HCT116 (cell line): ENCODE data around the gene SYT11. TPM values are rescaled to one million over a fixed set of nuclear protein-coding genes. Genes with fewer than 3 reads are reported as not detected.

Experiments used
- ATAC-seq: fragments of 200-7000 bp; cut with Tn5 transposase; 2 replicates; pipeline ENCODE4 v1.9.1; 2020; ENCODE audit warnings: mild to moderate bottlenecking, moderate library complexity
- BruUV-seq: library from RNA; stranded (reverse); fragments of 400-500 nt; replicated peaks from 2 replicates; lab custom pipeline; 2021; lab: Mats Ljungman, UMichigan
- CTCF ChIA-PET: fragments of 300-600 bp; sonication (Branson Sonifier 250); formaldehyde crosslinking; loops from one replicate; lab custom pipeline; 2021; ENCODE audit warnings: antibody characterized with exemption; lab: Charles Lee
- POLR2A ChIA-PET: fragments of 300-600, 350-600 bp; sonication (Branson Sonifier 250); formaldehyde crosslinking; loops from one replicate; lab custom pipeline; 2021; ENCODE audit warnings: antibody characterized with exemption; lab: Charles Lee
- RAD21 ChIA-PET, 2 experiments: fragments of 300-600 bp; sonication (Branson Sonifier 250); formaldehyde crosslinking; loops; one replicate each; lab custom pipeline; 2023; ENCODE audit warnings: low total read pairs in 2 of 2; ENCODE audit not compliant: uncharacterized antibody in 2 of 2, unreplicated experiment in 2 of 2, low non-redundant PET in 1 of 2; lab: Charles Lee
- DNase-seq: peaks from one replicate; pipeline ENCODE4 v3.0.0-alpha.2; 2010; ENCODE audit warnings: low read depth, low spot score
- H2AFZ ChIP-seq: fragments of 200-600 bp; shearing (Covaris generic), sonication (generic); 2 replicates; pipeline ENCODE4 v1.6.1; 2017; ENCODE audit warnings: low read depth, mixed run types, mixed read lengths, antibody characterized with exemption, low read length; ENCODE audit not compliant: poor library complexity, severe bottlenecking
- H3K27ac ChIP-seq: 2 replicates; pipeline ENCODE4 v1.5.1; 2012; ENCODE audit warnings: low read depth, low read length
- H3K27me3 ChIP-seq: fragments of 200-600 bp; sonication (generic); 2 replicates; pipeline ENCODE4 v1.6.1; 2016; ENCODE audit warnings: mixed run types, low read length, mixed read lengths; ENCODE audit not compliant: insufficient read depth
- H3K36me3 ChIP-seq, 2 experiments: fragments of 200-500 bp in 1 of 2; fragments of 200-600 bp in 1 of 2; sonication (Bioruptor generic) in 1 of 2; sonication (generic) in 1 of 2; 2 replicates each; pipeline versions ENCODE4 v1.5.1 to v1.6.1; 2014 to 2016; ENCODE audit warnings: low read length in 2 of 2, inconsistent platforms in 1 of 2, mixed read lengths in 1 of 2, mixed run types in 1 of 2; ENCODE audit not compliant: insufficient read depth in 2 of 2, control insufficient read depth in 1 of 2
- H3K4me1 ChIP-seq, 2 experiments: fragments of 200-600 bp in 1 of 2; sonication (generic) in 1 of 2; 2 replicates each; pipeline versions ENCODE4 v1.5.1 to v1.6.1; 2012 to 2017; ENCODE audit warnings: low read length in 2 of 2, inconsistent platforms in 1 of 2, mild to moderate bottlenecking in 1 of 2, mixed read lengths in 1 of 2, mixed run types in 1 of 2, moderate library complexity in 1 of 2; ENCODE audit not compliant: insufficient read depth in 2 of 2, control insufficient read depth in 1 of 2
- H3K4me2 ChIP-seq: fragments of 200-600 bp; sonication (generic); 2 replicates; pipeline ENCODE4 v1.6.1; 2017; ENCODE audit warnings: mixed run types, low read length, mixed read lengths
- H3K4me3 ChIP-seq, 2 experiments: fragments of 200-600 bp in 1 of 2; sonication (generic) in 1 of 2; replicated peaks in 1 of 2; 2 replicates each; pipeline ENCODE4 v1.5.1; 2011 to 2016; ENCODE audit warnings: low read length in 2 of 2, control low read depth in 1 of 2, low read depth in 1 of 2, mild to moderate bottlenecking in 1 of 2, mixed read lengths in 1 of 2, mixed run types in 1 of 2
- H3K79me2 ChIP-seq: fragments of 200-600 bp; sonication (generic); 2 replicates; pipeline ENCODE4 v1.6.1; 2017; ENCODE audit warnings: mild to moderate bottlenecking, mixed run types, low read length, moderate library complexity, mixed read lengths; ENCODE audit not compliant: insufficient read depth
- H3K9ac ChIP-seq: fragments of 200-600 bp; sonication (generic); 2 replicates; pipeline ENCODE4 v1.6.1; 2016; ENCODE audit warnings: low read length, mixed read lengths
- H3K9me2 ChIP-seq: fragments of 200-600 bp; sonication (generic), shearing (Covaris generic); 2 replicates; pipeline ENCODE4 v1.6.1; 2017; ENCODE audit warnings: mixed run types, mild to moderate bottlenecking, moderate library complexity; ENCODE audit not compliant: insufficient read depth
- H3K9me3 ChIP-seq, 2 experiments: fragments of 200-500 bp in 1 of 2; fragments of 200-600 bp in 1 of 2; sonication (Bioruptor generic) in 1 of 2; sonication (generic) in 1 of 2; 2 replicates each; pipeline ENCODE4 v1.6.1; 2014 to 2017; ENCODE audit warnings: low read length in 2 of 2, mixed read lengths in 2 of 2, inconsistent platforms in 1 of 2, low read depth in 1 of 2, mild to moderate bottlenecking in 1 of 2, mixed run types in 1 of 2, moderate library complexity in 1 of 2; ENCODE audit not compliant: control insufficient read depth in 1 of 2, insufficient read depth in 1 of 2
- H4K20me1 ChIP-seq: fragments of 200-600 bp; sonication (generic), shearing (Covaris generic); 2 replicates; pipeline ENCODE4 v1.6.1; 2017; ENCODE audit warnings: mixed run types, mild to moderate bottlenecking, moderate library complexity; ENCODE audit not compliant: insufficient read depth
- CEBPB ChIP-seq: IDR thresholded peaks from 2 replicates; pipeline ENCODE4 v1.6.1; 2012; ENCODE audit warnings: low read depth
- CTCF ChIP-seq, 3 experiments: fragments of 200-600 bp in 1 of 3; sonication (generic) in 1 of 3; IDR thresholded peaks in 2 of 3; conservative IDR thresholded peaks in 1 of 3; 2 replicates each; pipeline ENCODE4 v1.5.1; 2012 to 2017; ENCODE audit warnings: low read depth in 2 of 3, low read length in 2 of 3, antibody characterized with exemption in 1 of 3, borderline replicate concordance in 1 of 3, control low read depth in 1 of 3, mild to moderate bottlenecking in 1 of 3, mixed read lengths in 1 of 3, mixed run types in 1 of 3, moderate library complexity in 1 of 3; ENCODE audit not compliant: insufficient read depth in 1 of 3
- ELF1 ChIP-seq: IDR thresholded peaks from 2 replicates; pipeline ENCODE4 v1.6.1; 2012; ENCODE audit warnings: low read depth, borderline replicate concordance
- JUND ChIP-seq: IDR thresholded peaks from 2 replicates; pipeline ENCODE4 v1.6.1; 2012
- MAX ChIP-seq: IDR thresholded peaks from 2 replicates; pipeline ENCODE4 v1.6.1; 2012
- POLR2A ChIP-seq: IDR thresholded peaks from 2 replicates; pipeline ENCODE4 v1.7.0; 2011; ENCODE audit warnings: borderline replicate concordance; ENCODE audit not compliant: insufficient read depth, insufficient read length; ENCODE audit errors: extremely low read depth
- POLR2AphosphoS5 ChIP-seq: IDR thresholded peaks from 2 replicates; pipeline ENCODE4 v1.6.1; 2011; ENCODE audit warnings: mild to moderate bottlenecking, low read depth, low read length, moderate library complexity
- RAD21 ChIP-seq: IDR thresholded peaks from 2 replicates; pipeline ENCODE4 v1.6.1; 2012; ENCODE audit warnings: low read depth, mild to moderate bottlenecking
- REST ChIP-seq: IDR thresholded peaks from 2 replicates; pipeline ENCODE4 v1.6.1; 2012; ENCODE audit warnings: low read depth
- SRF ChIP-seq: IDR thresholded peaks from 2 replicates; pipeline ENCODE4 v1.6.1; 2012; ENCODE audit warnings: low read depth
- TCF7L2 ChIP-seq: IDR thresholded peaks from 2 replicates; pipeline ENCODE4 v1.7.0; 2011; ENCODE audit warnings: borderline replicate concordance, inconsistent platforms; ENCODE audit not compliant: insufficient read depth, insufficient read length; ENCODE audit errors: extremely low read depth
- YY1 ChIP-seq: IDR thresholded peaks from 2 replicates; pipeline ENCODE4 v1.6.1; 2011; ENCODE audit warnings: low read length, low read depth, moderate library complexity, mild to moderate bottlenecking; ENCODE audit not compliant: insufficient replicate concordance; ENCODE audit errors: extremely low read depth
- ZBTB33 ChIP-seq: IDR thresholded peaks from 2 replicates; pipeline ENCODE4 v1.6.1; 2011; ENCODE audit warnings: mild to moderate bottlenecking, low read length, moderate library complexity; ENCODE audit not compliant: insufficient replicate concordance; ENCODE audit errors: extremely low read depth
- ZFX ChIP-seq: fragments of 450-650 bp; IDR thresholded peaks from 2 replicates; pipeline ENCODE4 v1.6.1; 2017
- intact Hi-C: fragments of 100-400 bp; cut with micrococcal nuclease; formaldehyde crosslinking; loops from 2 replicates; pipeline ENCODE4 v1.10.0; 2022
- total RNA-seq: library from RNA; stranded (reverse); gene quantifications from one replicate; pipeline ENCODE4 v1.2.1, GENCODE V29; 2021; ENCODE audit not compliant: unreplicated experiment

SYT11 gene
- total RNA-seq, 1 experiment from 2014 or later = 0.17 TPM

GRCh38 chr1:155860970-155861510 is 1.7 kb downstream of the SYT11 start:
- Histone ChIP-seq H3K9me3 (no peaks in the 10 kb centered on the region), H3K79me2 (peaks cover 10% of the 10 kb centered on the region), H3K4me2 (no peak overlapping the region), H3K27ac (no peak overlapping the region), H3K27me3 (peaks cover 9% of the 10 kb centered on the region), H3K9ac (no peak overlapping the region), H4K20me1 (no peaks in the 10 kb centered on the region), H2AFZ (no peak overlapping the region), H3K36me3 (no peaks in the 10 kb centered on the region)
- no peak for ATAC-seq
- ChIA-PET POLR2A (no interaction called here), RAD21 (no interaction called here)
- intact Hi-C loops = no loop called here
- BruUV-seq = no TSS peak
- no peak for TF ChIP-seq ZFX
- no peak for TF ChIP-seq CEBPB
- no peak for TF ChIP-seq YY1
- TF ChIP-seq ZBTB33 = no peak
- TF ChIP-seq MAX = no peak
- TF ChIP-seq POLR2AphosphoS5 = no peak
- TF ChIP-seq TCF7L2 = no peak
- TF ChIP-seq JUND = no peak
- TF ChIP-seq SRF = no peak
- TF ChIP-seq REST = no peak
- TF ChIP-seq ELF1 = no peak
- no peak for TF ChIP-seq POLR2A
- TF ChIP-seq CTCF (IDR thresholded peaks at IDR 0.05 in 2 of 3, conservative IDR thresholded peaks at IDR 0.05 in 1 of 3; ENCODE audit: borderline replicate concordance in 1 of 3, insufficient read depth in 1 of 3, low read depth in 2 of 3, low read length in 2 of 3) = no peak
- TF ChIP-seq RAD21 = no peak
- TF ChIP-seq, all 23 proteins: peak for 0
- Histone ChIP-seq H3K9me2 (no peaks in the 10 kb centered on the region), H3K4me3 (no peak overlapping the region), H3K4me1 (peaks cover 3 to 19% of the 10 kb centered on the region in 2 experiments; a peak in 3 of 4 replicates)
- CTCF ChIA-PET = no interaction called here
- DNase-seq = no peak
